Suprapubic skin (tissue), 4 donors: ENCODE results near the gene PACSIN2. TPM values are rescaled to one million over a fixed set of nuclear protein-coding genes. Genes with fewer than 3 reads are reported as not detected.

ENCODE experiments used
- DNase-seq, 2 donors: peaks; one replicate each; pipeline ENCODE4 v3.0.0-alpha.2; 2019; ENCODE audit warnings: low spot score in 2 of 2
- H3K27ac ChIP-seq: fragments of 200-600 bp; sonication (generic); one replicate; pipeline ENCODE4 v1.5.1; 2019
- H3K27me3 ChIP-seq: fragments of 200-600 bp; sonication (generic); one replicate; pipeline ENCODE4 v1.5.1; 2019
- H3K36me3 ChIP-seq: fragments of 200-600 bp; sonication (generic); one replicate; pipeline ENCODE4 v1.5.1; 2019
- H3K4me1 ChIP-seq: fragments of 200-600 bp; sonication (generic); one replicate; pipeline ENCODE4 v1.5.1; 2019
- H3K4me3 ChIP-seq: fragments of 200-600 bp; sonication (generic); one replicate; pipeline ENCODE4 v1.5.1; 2019; ENCODE audit warnings: mild to moderate bottlenecking
- H3K9me3 ChIP-seq: fragments of 200-600 bp; sonication (generic); one replicate; pipeline ENCODE4 v1.5.1; 2019
- CTCF ChIP-seq, 2 donors: fragments of 200-600 bp in 1 of 2; fragments of 450-650 bp in 1 of 2; sonication (generic) in 1 of 2; IDR thresholded peaks; one replicate each; pipeline ENCODE4 v1.5.1; 2016 to 2019; ENCODE audit warnings: antibody characterized with exemption in 2 of 2, mild to moderate bottlenecking in 1 of 2, moderate library complexity in 1 of 2
- EP300 ChIP-seq: sonication (generic); formaldehyde crosslinking; IDR thresholded peaks from one replicate; pipeline ENCODE4 v1.6.1; 2017; ENCODE audit warnings: antibody characterized with exemption
- POLR2A ChIP-seq, 2 donors: fragments of 450-650 bp; IDR thresholded peaks; one replicate each; pipeline ENCODE4 v1.6.1; 2017; ENCODE audit warnings: antibody characterized with exemption in 2 of 2, mild to moderate bottlenecking in 2 of 2, moderate library complexity in 2 of 2
- POLR2AphosphoS5 ChIP-seq, 3 donors: sonication (generic); formaldehyde crosslinking; IDR thresholded peaks; one replicate each; pipeline ENCODE4 v1.6.1; 2017; ENCODE audit warnings: antibody characterized with exemption in 3 of 3
- WGBS: methylation state at CpG from one replicate; pipeline ENCODE4 v1.1.5; 2018; 5-methylcytosine and 5-hydroxymethylcytosine counted together
- total RNA-seq, 4 donors: library from RNA; depleted of rRNA; stranded (reverse); fragments of >200 nt; gene quantifications; one replicate each; pipeline ENCODE4 v1.1.0, GENCODE V29; 2016

The PACSIN2 gene
- total RNA-seq, 4 donors from 2014 or later, result 38.9 to 74.8 (median 55.3) TPM

DNA sequence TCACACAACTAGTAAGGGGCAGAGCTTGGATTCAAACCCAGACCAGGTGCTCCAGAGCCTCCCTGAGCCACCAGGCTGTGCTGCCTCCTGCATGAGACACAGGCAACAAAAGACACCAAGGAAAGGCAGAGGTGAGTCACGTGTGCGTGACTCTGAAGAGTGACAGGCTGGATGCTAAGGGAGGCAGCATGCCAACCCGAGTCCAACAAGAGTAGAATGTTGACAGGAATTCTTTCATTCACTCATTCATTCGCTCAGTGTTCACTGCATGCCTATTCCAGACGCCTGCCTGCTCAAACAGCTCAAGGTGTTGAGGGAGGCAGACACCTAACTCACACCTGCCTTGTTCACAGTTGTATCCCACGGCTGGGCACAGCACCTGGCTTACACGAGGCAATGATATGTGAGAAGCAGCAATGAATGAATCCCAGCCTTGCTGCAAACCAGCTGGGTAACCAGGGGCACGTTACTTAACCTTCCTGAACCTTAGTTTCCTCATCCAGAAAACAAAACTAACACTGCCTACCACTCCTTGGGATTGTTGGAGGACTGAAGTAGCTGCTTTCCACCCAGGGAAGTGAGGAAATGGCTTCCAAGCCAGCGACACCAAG is 84.0 kb downstream of the PACSIN2 start:
- peak in 1 of 3 donors; percentile 11 for TF ChIP-seq POLR2AphosphoS5 (IDR thresholded peaks at IDR 0.05)
- TF ChIP-seq POLR2A (IDR thresholded peaks at IDR 0.05), result no peak
- TF ChIP-seq EP300, result no peak
- TF ChIP-seq CTCF (IDR thresholded peaks at IDR 0.05), result peak in 1 of 2 donors; percentile 2
- no peak for DNase-seq
- Histone ChIP-seq H3K9me3 (no peaks in the 10 kb centered on the region), H3K27ac (peak overlapping the region; percentile 91), H3K36me3 (no peaks in the 10 kb centered on the region), H3K4me1 (peaks cover 85% of the 10 kb centered on the region), H3K4me3 (peak overlapping the region; percentile 11), H3K27me3 (no peaks in the 10 kb centered on the region)
- 56% methylated on average over 9 of the region's 9 CpGs for WGBS

GRCh38 chr22:42929838-42930155 is 85.2 kb downstream of the PACSIN2 start:
- Histone ChIP-seq H3K4me3 (no peak overlapping the region), H3K27ac (peak overlapping the region; percentile 91), H3K27me3 (no peaks in the 10 kb centered on the region), H3K4me1 (peaks cover 85% of the 10 kb centered on the region), H3K9me3 (no peaks in the 10 kb centered on the region), H3K36me3 (no peaks in the 10 kb centered on the region)
- DNase-seq, result no peak
- TF ChIP-seq EP300 (no peak), POLR2AphosphoS5 (IDR thresholded peaks at IDR 0.05) (peak in 1 of 3 donors; percentile 15)
- WGBS, result 39% methylated on average over 6 of the region's 6 CpGs

DNA sequence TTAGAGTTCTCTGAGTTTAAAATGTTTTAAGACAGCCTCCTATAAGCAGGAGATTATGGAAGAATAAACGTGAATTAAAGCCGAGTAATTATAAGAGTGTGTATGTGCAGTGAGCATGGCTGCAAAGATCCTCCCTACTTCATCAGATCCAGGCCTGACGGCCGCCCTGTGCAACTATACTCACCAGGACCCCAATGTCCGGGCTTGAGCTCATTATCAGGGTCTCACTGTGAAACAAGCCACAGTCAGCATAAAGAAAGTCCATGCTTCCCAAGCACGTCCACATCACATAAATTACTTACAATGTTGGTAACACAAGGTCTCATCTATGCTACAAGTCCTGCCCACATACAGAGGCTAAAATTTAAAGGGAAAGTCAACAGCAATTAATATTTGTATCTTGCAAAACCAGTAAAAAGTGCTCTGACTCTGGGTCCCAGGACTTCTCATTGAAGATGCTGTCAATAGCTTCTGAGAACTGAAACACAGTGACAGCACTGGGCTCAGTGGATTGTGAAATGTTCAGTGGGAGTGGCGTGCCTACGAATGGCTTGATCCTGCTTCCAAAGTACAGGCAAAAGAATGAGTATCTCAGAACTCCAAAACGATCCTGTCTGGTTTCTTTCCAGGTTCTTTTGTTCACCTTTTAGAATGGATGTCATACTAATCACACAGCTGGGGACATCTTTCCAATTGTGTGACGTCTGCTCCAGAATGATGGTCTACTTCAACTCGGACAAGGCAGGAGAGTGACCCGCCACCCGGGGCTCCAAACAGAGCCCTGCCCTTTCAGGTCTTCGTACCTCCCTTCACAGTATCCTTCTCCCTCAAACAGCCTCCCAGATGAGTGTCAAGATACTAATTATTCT is 85.7 kb downstream of the PACSIN2 start:
- H3K9me3 ChIP-seq, result no peaks in the 10 kb centered on the region
- peak in 1 of 2 donors; percentile 86 for DNase-seq
- TF ChIP-seq POLR2A (IDR thresholded peaks at IDR 0.05) (no peak), CTCF (IDR thresholded peaks at IDR 0.05) (no peak), POLR2AphosphoS5 (IDR thresholded peaks at IDR 0.05) (peak in 1 of 3 donors; percentile 78)
- no peaks in the 10 kb centered on the region for H3K27me3 ChIP-seq
- peaks cover 82% of the 10 kb centered on the region for H3K4me1 ChIP-seq
- no peaks in the 10 kb centered on the region for H3K36me3 ChIP-seq
- H3K4me3 ChIP-seq, result no peak overlapping the region
- WGBS, result 64% methylated on average over 14 of the region's 14 CpGs
- peak overlapping the region; percentile 91 for H3K27ac ChIP-seq

GRCh38 chr22:42927966-42928365 is 87.0 kb downstream of the PACSIN2 start:
- no peak for DNase-seq
- WGBS, result 86% methylated on average over 6 of the region's 6 CpGs
- Histone ChIP-seq H3K4me3 (no peak overlapping the region), H3K27ac (no peak overlapping the region), H3K4me1 (peaks cover 74% of the 10 kb centered on the region), H3K9me3 (no peaks in the 10 kb centered on the region), H3K27me3 (no peaks in the 10 kb centered on the region), H3K36me3 (no peaks in the 10 kb centered on the region)
- TF ChIP-seq POLR2AphosphoS5 (IDR thresholded peaks at IDR 0.05) (no peak), POLR2A (IDR thresholded peaks at IDR 0.05) (no peak), CTCF (IDR thresholded peaks at IDR 0.05) (no peak), EP300 (no peak)

DNA sequence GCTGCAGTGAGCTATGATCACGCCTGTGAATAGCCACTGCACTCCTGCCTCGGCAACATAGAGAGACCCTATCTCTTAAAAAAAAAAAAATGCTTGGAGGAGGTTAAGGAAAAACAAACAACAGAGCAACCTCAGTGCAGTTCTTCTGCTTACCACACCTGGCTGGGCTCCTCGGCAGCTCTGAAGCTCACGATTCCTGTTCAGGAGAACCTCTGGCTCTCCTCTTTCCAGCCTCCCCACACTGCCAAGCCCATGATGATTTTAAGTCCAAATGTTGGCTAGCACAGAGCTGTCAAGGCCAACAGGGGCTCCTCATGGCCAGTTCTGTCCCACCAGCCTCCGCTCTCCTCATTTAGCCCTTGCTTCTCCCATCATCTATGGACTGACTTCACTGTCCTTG is 88.2 kb downstream of the PACSIN2 start:
- Histone ChIP-seq H3K36me3 (no peaks in the 10 kb centered on the region), H3K27me3 (no peaks in the 10 kb centered on the region), H3K9me3 (no peaks in the 10 kb centered on the region), H3K4me1 (peaks cover 74% of the 10 kb centered on the region), H3K4me3 (no peak overlapping the region), H3K27ac (no peak overlapping the region)
- WGBS, result 72% methylated on average over 5 of the region's 5 CpGs
- no peak for DNase-seq
- no peak for TF ChIP-seq CTCF (IDR thresholded peaks at IDR 0.05)
